Sigmoid colon (tissue), 7 donors: Measurements from ENCODE around the gene ADD1. TPM values are rescaled to one million over a fixed set of nuclear protein-coding genes. Genes with fewer than 3 reads are reported as not detected.
A peak's percentile ranks its signal among the peaks of the same experiment; 100 is the strongest.

Experiments
- DNase-seq: peaks from one replicate; pipeline ENCODE4 v3.0.0-alpha.2; 2019
- H3K27ac ChIP-seq, 4 donors: fragments of 200-600 bp; sonication (generic); one replicate each; pipeline ENCODE4 v1.5.1; 2016 to 2019; ENCODE audit warnings: mild to moderate bottlenecking in 1 of 4
- H3K27me3 ChIP-seq, 3 donors: fragments of 200-600 bp; sonication (generic); one replicate each; pipeline ENCODE4 v1.5.1; 2019; ENCODE audit warnings: mild to moderate bottlenecking in 1 of 3
- H3K36me3 ChIP-seq, 4 donors: fragments of 200-600 bp; sonication (generic); one replicate each; pipeline ENCODE4 v1.5.1; 2016 to 2019
- H3K4me1 ChIP-seq, 4 donors: fragments of 200-600 bp; sonication (generic); one replicate each; pipeline ENCODE4 v1.5.1; 2017 to 2019
- H3K4me3 ChIP-seq, 4 donors: fragments of 200-600 bp; sonication (generic); one replicate each; pipeline ENCODE4 v1.5.1; 2017 to 2019; ENCODE audit warnings: mild to moderate bottlenecking in 2 of 4, moderate library complexity in 1 of 4
- H3K9me3 ChIP-seq, 4 donors: fragments of 200-600 bp in 3 of 4; sonication (generic) in 3 of 4; one replicate each; pipeline versions ENCODE4 v1.5.1 to v1.6.1; 2013 to 2019
- EP300 ChIP-seq, 4 donors: sonication (generic); formaldehyde crosslinking; IDR thresholded peaks; one replicate each; pipeline ENCODE4 v1.6.1; 2017; ENCODE audit warnings: antibody characterized with exemption in 4 of 4
- POLR2A ChIP-seq, 2 donors: fragments of 450-650 bp; IDR thresholded peaks; one replicate each; pipeline ENCODE4 v1.6.1; 2016; ENCODE audit warnings: antibody characterized with exemption in 2 of 2, mild to moderate bottlenecking in 2 of 2, moderate library complexity in 2 of 2
- POLR2AphosphoS5 ChIP-seq, 4 donors: sonication (generic); formaldehyde crosslinking; IDR thresholded peaks; one replicate each; pipeline ENCODE4 v1.6.1; 2017; ENCODE audit warnings: antibody characterized with exemption in 4 of 4
- WGBS, 2 donors: extraction: QIAGEN DNeasy Blood & Tissue Kit; methylation state at CpG; one replicate each; pipeline ENCODE4 v1.1.7; 2013; 5-methylcytosine and 5-hydroxymethylcytosine counted together
- intact Hi-C: fragments of 100-400 bp; cut with DNase I; formaldehyde crosslinking; loops from one replicate; pipeline ENCODE4 v1.15.1; 2023
- polyA plus RNA-seq, 3 donors: library from polyadenylated mRNA; stranded (reverse); fragments of 200-250 nt; gene quantifications; one replicate each; pipeline ENCODE4 v1.2.3, GENCODE V29; 2013
- total RNA-seq, 4 donors: library from RNA; depleted of rRNA; stranded (reverse); fragments of >200 nt; gene quantifications; one replicate each; pipeline ENCODE4 v1.1.0, GENCODE V29; 2016
- TF ChIP-seq, protein P1 (sequence below), 4 experiments: fragments of 450-650 bp in 3 of 4; fragments of 200-600 bp in 1 of 4; IDR thresholded peaks; one replicate each; pipeline ENCODE4 v1.5.1; 2016 to 2019; ENCODE audit warnings: antibody characterized with exemption in 4 of 4, mild to moderate bottlenecking in 3 of 4, moderate library complexity in 2 of 4
- donor health status: healthy with polysubstance abuse.
- donor health status: Bipolar disorder and iron deficiency.
- donor health status: healthy.

Gene ADD1
- total and polyA plus RNA-seq, 7 donors = 113 to 378 (median 166) TPM

DNA sequence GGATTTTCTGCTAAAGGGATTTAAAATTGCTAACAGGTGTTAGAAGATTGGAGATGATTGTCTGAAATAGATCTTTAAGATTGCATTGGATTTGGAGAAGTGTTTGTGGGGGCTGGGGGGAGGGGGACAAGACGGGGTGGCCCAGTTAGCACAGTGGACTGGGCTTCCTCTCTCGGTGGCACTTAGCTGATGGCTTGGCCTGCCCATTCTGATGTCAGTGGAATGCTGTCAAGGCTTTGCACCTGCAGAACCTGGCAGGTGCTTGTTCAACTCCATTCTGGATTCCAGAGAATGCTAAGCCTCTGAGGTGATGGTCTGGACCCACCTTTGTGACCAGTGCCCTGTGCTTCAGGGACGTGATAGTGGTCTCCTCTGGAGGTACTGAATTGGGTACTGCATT lies 43.7 kb downstream of the ADD1 start:
- no peak for TF ChIP-seq EP300 (IDR thresholded peaks at IDR 0.05)
- no peak for TF ChIP-seq POLR2A (IDR thresholded peaks at IDR 0.05)
- TF ChIP-seq, protein P1, sequence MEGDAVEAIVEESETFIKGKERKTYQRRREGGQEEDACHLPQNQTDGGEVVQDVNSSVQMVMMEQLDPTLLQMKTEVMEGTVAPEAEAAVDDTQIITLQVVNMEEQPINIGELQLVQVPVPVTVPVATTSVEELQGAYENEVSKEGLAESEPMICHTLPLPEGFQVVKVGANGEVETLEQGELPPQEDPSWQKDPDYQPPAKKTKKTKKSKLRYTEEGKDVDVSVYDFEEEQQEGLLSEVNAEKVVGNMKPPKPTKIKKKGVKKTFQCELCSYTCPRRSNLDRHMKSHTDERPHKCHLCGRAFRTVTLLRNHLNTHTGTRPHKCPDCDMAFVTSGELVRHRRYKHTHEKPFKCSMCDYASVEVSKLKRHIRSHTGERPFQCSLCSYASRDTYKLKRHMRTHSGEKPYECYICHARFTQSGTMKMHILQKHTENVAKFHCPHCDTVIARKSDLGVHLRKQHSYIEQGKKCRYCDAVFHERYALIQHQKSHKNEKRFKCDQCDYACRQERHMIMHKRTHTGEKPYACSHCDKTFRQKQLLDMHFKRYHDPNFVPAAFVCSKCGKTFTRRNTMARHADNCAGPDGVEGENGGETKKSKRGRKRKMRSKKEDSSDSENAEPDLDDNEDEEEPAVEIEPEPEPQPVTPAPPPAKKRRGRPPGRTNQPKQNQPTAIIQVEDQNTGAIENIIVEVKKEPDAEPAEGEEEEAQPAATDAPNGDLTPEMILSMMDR (IDR thresholded peaks at IDR 0.05) = no peak
- TF ChIP-seq POLR2AphosphoS5 (IDR thresholded peaks at IDR 0.05) = no peak
- no peak for DNase-seq
- intact Hi-C loops = no loop called here
- H3K27ac ChIP-seq = no peak overlapping the region
- H3K4me3 ChIP-seq = no peak overlapping the region
- no peaks in the 10 kb centered on the region for H3K9me3 ChIP-seq
- H3K4me1 ChIP-seq = peaks cover 0 to 7% (median 3%) of the 10 kb centered on the region in 4 donors
- no peaks in the 10 kb centered on the region for H3K27me3 ChIP-seq
- WGBS, 2 donors = 92 to 96% methylated on average over 3 of the region's 3 CpGs
- peaks cover 6 to 58% (median 23%) of the 10 kb centered on the region in 4 donors for H3K36me3 ChIP-seq

DNA sequence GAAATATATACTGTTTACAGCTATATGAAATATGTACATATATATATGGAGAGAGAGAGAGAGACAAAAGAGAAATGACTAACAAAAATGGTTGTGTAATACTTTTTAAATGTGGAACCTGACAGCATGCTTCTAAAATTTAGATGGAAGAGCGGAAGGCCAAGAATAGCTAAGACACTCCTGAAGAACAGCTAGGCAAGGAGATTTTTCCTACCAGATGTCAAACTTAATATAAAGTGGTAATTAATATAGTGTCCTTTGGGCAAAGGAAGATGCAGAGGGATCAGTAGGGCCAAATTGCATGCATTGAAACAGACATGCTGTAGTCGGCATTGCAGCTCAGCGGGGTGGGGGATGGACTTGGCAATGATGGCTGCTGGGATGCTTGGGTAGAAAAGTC lies 45.2 kb downstream of the ADD1 start:
- Histone ChIP-seq H3K9me3 (no peaks in the 10 kb centered on the region), H3K36me3 (peaks cover 6 to 42% (median 20%) of the 10 kb centered on the region in 4 donors), H3K27me3 (no peaks in the 10 kb centered on the region), H3K27ac (no peak overlapping the region), H3K4me1 (peaks cover 0 to 17% (median 11%) of the 10 kb centered on the region in 4 donors), H3K4me3 (no peak overlapping the region)
- intact Hi-C loops = no loop called here
- TF ChIP-seq EP300 (IDR thresholded peaks at IDR 0.05) = no peak
- no peak for TF ChIP-seq POLR2A (IDR thresholded peaks at IDR 0.05)
- no peak for TF ChIP-seq POLR2AphosphoS5 (IDR thresholded peaks at IDR 0.05)
- TF ChIP-seq, protein P1 (IDR thresholded peaks at IDR 0.05) = no peak
- 95 to 98% methylated on average over 3 of the region's 3 CpGs for WGBS, 2 donors
- DNase-seq = no peak

DNA sequence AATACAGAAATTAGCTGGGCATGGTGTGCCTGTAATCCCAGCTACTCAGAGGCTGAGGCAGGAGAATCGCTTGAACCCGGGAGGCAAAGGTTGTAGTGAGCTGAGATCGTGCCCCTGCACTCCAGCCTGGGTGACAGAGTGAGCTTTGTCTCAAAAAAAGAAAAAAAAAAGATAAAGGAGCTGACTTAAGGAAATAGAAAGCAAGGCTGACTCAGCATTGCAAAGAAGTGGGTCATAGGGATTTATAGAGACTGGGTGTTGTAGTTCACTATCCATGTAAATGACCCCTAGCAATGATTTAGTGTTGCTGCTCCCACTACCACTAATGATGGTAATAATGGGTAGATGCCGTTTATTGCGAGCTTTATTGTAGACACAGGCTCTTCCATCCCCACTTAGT lies 47.6 kb downstream of the ADD1 start:
- no peak for DNase-seq
- Histone ChIP-seq H3K27me3 (no peaks in the 10 kb centered on the region), H3K9me3 (no peaks in the 10 kb centered on the region), H3K4me3 (no peak overlapping the region), H3K4me1 (peaks cover 0 to 20% (median 14%) of the 10 kb centered on the region in 4 donors), H3K36me3 (peaks cover 4 to 38% (median 21%) of the 10 kb centered on the region in 4 donors), H3K27ac (no peak overlapping the region)
- intact Hi-C loops = no loop called here
- TF ChIP-seq POLR2A (IDR thresholded peaks at IDR 0.05) (no peak), POLR2AphosphoS5 (IDR thresholded peaks at IDR 0.05) (no peak), EP300 (IDR thresholded peaks at IDR 0.05) (no peak)
- TF ChIP-seq, protein P1 (IDR thresholded peaks at IDR 0.05) = no peak
- whole genome bisulfite sequencing, 2 donors = 27 to 67% methylated on average over 5 of the region's 5 CpGs

DNA sequence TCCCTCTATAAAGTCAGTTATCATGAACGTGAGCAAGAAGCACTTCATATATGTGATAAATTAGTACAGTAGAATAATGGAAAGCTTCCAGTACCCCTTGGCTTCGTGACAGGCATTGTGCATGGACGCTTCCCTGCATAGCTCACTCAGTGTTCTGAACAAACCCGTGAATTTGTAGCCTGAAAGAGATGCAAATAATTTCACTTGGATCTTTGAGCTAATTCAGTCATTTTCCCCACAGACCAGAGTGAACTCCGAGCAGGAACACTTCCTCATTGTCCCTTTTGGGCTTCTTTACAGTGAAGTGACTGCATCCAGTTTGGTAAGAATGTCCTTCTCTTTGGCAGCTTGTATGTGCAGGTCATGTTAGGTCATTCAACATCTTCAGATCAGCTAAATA lies 50.1 kb downstream of the ADD1 start:
- Histone ChIP-seq H3K27me3 (no peaks in the 10 kb centered on the region), H3K4me3 (no peak overlapping the region), H3K4me1 (peaks cover 0 to 20% (median 14%) of the 10 kb centered on the region in 4 donors), H3K27ac (peak overlapping the region in 1 of 4 donors; percentile 38), H3K9me3 (no peaks in the 10 kb centered on the region), H3K36me3 (peaks cover 6 to 44% (median 27%) of the 10 kb centered on the region in 4 donors)
- DNase-seq = no peak
- TF ChIP-seq, protein P1 (IDR thresholded peaks at IDR 0.05) = no peak
- TF ChIP-seq POLR2A (IDR thresholded peaks at IDR 0.05) (no peak), EP300 (IDR thresholded peaks at IDR 0.05) (no peak), POLR2AphosphoS5 (IDR thresholded peaks at IDR 0.05) (no peak)
- intact Hi-C loops = no loop called here
- 42 to 53% methylated on average over 5 of the region's 5 CpGs for WGBS, 2 donors

DNA sequence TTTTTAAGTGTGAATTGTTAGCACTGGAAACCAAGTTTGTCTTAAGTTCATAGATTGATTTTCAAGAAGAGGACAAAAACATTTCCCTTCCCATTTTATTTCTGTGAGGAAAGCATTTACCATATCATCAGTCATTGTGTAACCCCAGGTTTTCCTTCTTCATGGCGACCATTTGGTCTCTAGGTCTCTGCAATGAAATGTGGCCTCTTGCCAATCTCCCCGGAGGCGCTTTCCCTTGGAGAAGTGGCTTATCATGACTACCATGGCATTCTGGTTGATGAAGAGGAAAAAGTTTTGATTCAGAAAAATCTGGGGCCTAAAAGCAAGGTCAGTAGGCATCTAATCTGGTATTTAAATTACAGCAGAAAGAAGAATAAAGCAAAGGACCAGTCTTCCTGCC lies 54.4 kb downstream of the ADD1 start:
- Histone ChIP-seq H3K27ac (no peak overlapping the region), H3K36me3 (peaks cover 19 to 86% (median 51%) of the 10 kb centered on the region in 4 donors), H3K4me3 (no peak overlapping the region), H3K27me3 (no peaks in the 10 kb centered on the region), H3K9me3 (no peaks in the 10 kb centered on the region), H3K4me1 (peaks cover 0 to 12% (median 10%) of the 10 kb centered on the region in 4 donors)
- intact Hi-C loops = no loop called here
- TF ChIP-seq, protein P1 (IDR thresholded peaks at IDR 0.05) = no peak
- TF ChIP-seq EP300 (IDR thresholded peaks at IDR 0.05) = no peak
- TF ChIP-seq POLR2A (IDR thresholded peaks at IDR 0.05) = no peak
- TF ChIP-seq POLR2AphosphoS5 (IDR thresholded peaks at IDR 0.05) = no peak
- no peak for DNase-seq
- WGBS, 2 donors = 85 to 89% methylated on average over 3 of the region's 3 CpGs
